Neuronal stem cell (in vitro differentiated cells): Measurements from ENCODE around the gene ATG9B.
A peak's percentile ranks its signal among the peaks of the same experiment; 100 is the strongest.

ENCODE experiments used
- DNase-seq: peaks from one replicate; pipeline ENCODE4 v3.0.0-alpha.2; 2013; ENCODE audit warnings: low spot score
- H2AFZ ChIP-seq: one replicate; pipeline ENCODE4 v1.6.1; 2013; ENCODE audit warnings: mild to moderate bottlenecking, low read length, inconsistent platforms
- H2AK5ac ChIP-seq: 2 replicates; pipeline ENCODE4 v1.6.1; 2013; ENCODE audit warnings: low read depth, mild to moderate bottlenecking, inconsistent platforms, low read length, moderate library complexity, mixed read lengths
- H2BK120ac ChIP-seq: 2 replicates; pipeline ENCODE4 v1.6.1; 2013; ENCODE audit warnings: low read depth, mild to moderate bottlenecking, inconsistent platforms, low read length, moderate library complexity, mixed read lengths
- H2BK12ac ChIP-seq: one replicate; pipeline ENCODE4 v1.6.1; 2013; ENCODE audit warnings: low read length, inconsistent platforms
- H2BK15ac ChIP-seq: 2 replicates; pipeline ENCODE4 v1.6.1; 2013; ENCODE audit warnings: mild to moderate bottlenecking, low read length, inconsistent platforms, mixed read lengths
- H2BK5ac ChIP-seq: one replicate; pipeline ENCODE4 v1.6.1; 2013; ENCODE audit warnings: inconsistent platforms, mild to moderate bottlenecking, low read length, moderate library complexity
- H3K14ac ChIP-seq: one replicate; pipeline ENCODE4 v1.6.1; 2013; ENCODE audit warnings: low read length, inconsistent platforms
- H3K18ac ChIP-seq: 2 replicates; pipeline ENCODE4 v1.6.1; 2013; ENCODE audit warnings: low read length, inconsistent platforms
- H3K23ac ChIP-seq: 2 replicates; pipeline ENCODE4 v1.6.1; 2013; ENCODE audit warnings: low read depth, mild to moderate bottlenecking, mixed read lengths, low read length, inconsistent platforms; ENCODE audit not compliant: poor library complexity
- H3K27ac ChIP-seq: replicated peaks from 3 replicates; pipeline ENCODE4 v1.5.1; 2013; ENCODE audit warnings: low read length, inconsistent platforms
- H3K27me3 ChIP-seq, 3 experiments: 2 replicates each; pipeline ENCODE4 v1.6.1; 2013; ENCODE audit warnings: low read length in 3 of 3, mild to moderate bottlenecking in 2 of 3, inconsistent platforms in 1 of 3, low read depth in 1 of 3, mixed read lengths in 1 of 3, moderate library complexity in 1 of 3; ENCODE audit not compliant: control insufficient read depth in 3 of 3, insufficient read depth in 3 of 3
- H3K36me3 ChIP-seq, 2 donors: replicated peaks in 1 of 2; 2 replicates each; pipeline ENCODE4 v1.6.1; 2013; ENCODE audit warnings: low read length in 2 of 2; ENCODE audit not compliant: control insufficient read depth in 2 of 2, insufficient read depth in 2 of 2
- H3K4ac ChIP-seq: 2 replicates; pipeline ENCODE4 v1.6.1; 2013; ENCODE audit warnings: inconsistent platforms, mild to moderate bottlenecking, low read length, moderate library complexity
- H3K4me1 ChIP-seq, 2 donors: 1 replicate in 1 of 2; 2 replicates in 1 of 2; pipeline ENCODE4 v1.6.1; 2013; ENCODE audit warnings: low read length in 2 of 2, low read depth in 1 of 2; ENCODE audit not compliant: control insufficient read depth in 2 of 2, insufficient read depth in 1 of 2
- H3K4me2 ChIP-seq: one replicate; pipeline ENCODE4 v1.6.1; 2013; ENCODE audit warnings: mild to moderate bottlenecking, low read length, inconsistent platforms; ENCODE audit not compliant: insufficient read depth, poor library complexity, severe bottlenecking
- H3K4me3 ChIP-seq, 2 donors: 2 replicates each; pipeline ENCODE4 v1.5.1; 2013; ENCODE audit warnings: low read length in 2 of 2, mild to moderate bottlenecking in 2 of 2, inconsistent platforms in 1 of 2, moderate library complexity in 1 of 2
- H3K79me1 ChIP-seq: one replicate; pipeline ENCODE4 v1.6.1; 2013; ENCODE audit warnings: low read depth, mild to moderate bottlenecking, inconsistent platforms, low read length, moderate library complexity
- H3K9ac ChIP-seq: one replicate; pipeline ENCODE4 v1.6.1; 2013; ENCODE audit warnings: mild to moderate bottlenecking, low read depth, low read length, inconsistent platforms; ENCODE audit not compliant: poor library complexity
- H3K9me3 ChIP-seq, 2 donors: replicated peaks in 1 of 2; 2 replicates each; pipeline versions ENCODE3 to v1.6.1; 2013; ENCODE audit warnings: low read length in 2 of 2, mild to moderate bottlenecking in 2 of 2, inconsistent platforms in 1 of 2, low read depth in 1 of 2, mixed read lengths in 1 of 2, moderate library complexity in 1 of 2; ENCODE audit not compliant: control insufficient read depth in 2 of 2, insufficient read depth in 1 of 2
- H4K8ac ChIP-seq: one replicate; pipeline ENCODE4 v1.6.1; 2013; ENCODE audit warnings: low read depth, mild to moderate bottlenecking, inconsistent platforms, low read length, moderate library complexity
- H4K91ac ChIP-seq: one replicate; pipeline ENCODE4 v1.6.1; 2013; ENCODE audit warnings: low read length, low read depth, mild to moderate bottlenecking, inconsistent platforms; ENCODE audit not compliant: poor library complexity
- WGBS, 2 donors: extraction: QIAGEN DNeasy Blood & Tissue Kit; methylation state at CpG; one replicate each; pipeline ENCODE4 v1.1.7; 2013; ENCODE audit warnings: missing lambda C conversion rate in 2 of 2, mixed read lengths in 1 of 2; ENCODE audit not compliant: insufficient read length in 2 of 2, insufficient replicate concordance in 1 of 2; ENCODE audit errors: extremely low coverage in 2 of 2; 5-methylcytosine and 5-hydroxymethylcytosine counted together

ATG9B gene

GRCh38 chr7:150968734-150969372 is 55.4 kb downstream of the ATG9B start:
- H2AK5ac ChIP-seq = peak overlapping the region; percentile 90

GRCh38 chr7:150968056-150968733 is 56.1 kb downstream of the ATG9B start:
- no peak overlapping the region for H3K23ac ChIP-seq
- no peak overlapping the region for H3K27ac ChIP-seq
- H3K9ac ChIP-seq = no peak overlapping the region
- peaks cover 36% of the 10 kb centered on the region in 2 donors for H3K4me1 ChIP-seq
- no peak overlapping the region for H4K91ac ChIP-seq
- no peak overlapping the region for H3K4me2 ChIP-seq
- H3K4ac ChIP-seq = no peak overlapping the region
- H3K79me1 ChIP-seq = no peaks in the 10 kb centered on the region
- WGBS, 2 donors = no CpG with 5 or more reads among the region's 15 CpGs
- no peak overlapping the region for H2BK12ac ChIP-seq
- peak overlapping the region; percentile 90 for H2AK5ac ChIP-seq
- H2AFZ ChIP-seq = no peak overlapping the region
- H2BK120ac ChIP-seq = no peak overlapping the region
- H2BK5ac ChIP-seq = no peak overlapping the region
- H4K8ac ChIP-seq = no peak overlapping the region
- H3K27me3 ChIP-seq = no peaks in the 10 kb centered on the region
- no peak overlapping the region for H3K18ac ChIP-seq
- H3K14ac ChIP-seq = no peak overlapping the region
- no peaks in the 10 kb centered on the region for H3K36me3 ChIP-seq
- no peak for DNase-seq
- H3K4me3 ChIP-seq = no peak overlapping the region
- no peaks in the 10 kb centered on the region for H3K9me3 ChIP-seq
- H2BK15ac ChIP-seq = no peak overlapping the region

More at GRCh38 chr7:150968734-150969372, 55.4 kb downstream of the ATG9B start:
- Histone ChIP-seq H2BK12ac (no peak overlapping the region), H3K4me3 (no peak overlapping the region), H3K14ac (no peak overlapping the region), H3K23ac (no peak overlapping the region), H3K4me1 (peaks cover 36% of the 10 kb centered on the region in 2 donors), H3K27me3 (no peaks in the 10 kb centered on the region), H3K36me3 (no peaks in the 10 kb centered on the region), H4K91ac (no peak overlapping the region), H3K27ac (no peak overlapping the region), H3K9ac (peak overlapping the region; percentile 64), H4K8ac (no peak overlapping the region), H3K4me2 (no peak overlapping the region), H2BK5ac (no peak overlapping the region), H2BK15ac (no peak overlapping the region), H2BK120ac (no peak overlapping the region), H3K18ac (peak overlapping the region; percentile 40), H3K9me3 (no peaks in the 10 kb centered on the region), H3K79me1 (no peaks in the 10 kb centered on the region), H2AFZ (no peak overlapping the region), H3K4ac (no peak overlapping the region)
- DNase-seq = no peak
- WGBS, 2 donors = no CpG with 5 or more reads among the region's 16 CpGs

- WGBS, 2 donors = no CpG with 5 or more reads among the region's 6 CpGs
- Histone ChIP-seq H2BK5ac (no peak overlapping the region), H3K4me1 (peaks cover 39 to 41% of the 10 kb centered on the region in 2 donors)
These were observed 56.9 kb downstream of the ATG9B start for GRCh38 chr7:150967349-150967748.

GRCh38 chr7:150966002-150966401 is 58.3 kb downstream of the ATG9B start:
- no peak for DNase-seq
- H3K4me1 ChIP-seq = peaks cover 25 to 36% of the 10 kb centered on the region in 2 donors

More at GRCh38 chr7:150967349-150967748, 56.9 kb downstream of the ATG9B start:
- Histone ChIP-seq H3K4ac (no peak overlapping the region), H2BK120ac (no peak overlapping the region), H2BK15ac (no peak overlapping the region), H3K27me3 (no peaks in the 10 kb centered on the region), H3K18ac (no peak overlapping the region), H3K9me3 (no peaks in the 10 kb centered on the region), H4K91ac (no peak overlapping the region), H3K9ac (no peak overlapping the region), H3K4me3 (no peak overlapping the region), H3K36me3 (no peaks in the 10 kb centered on the region), H2AFZ (no peak overlapping the region), H3K4me2 (no peak overlapping the region), H2AK5ac (no peak overlapping the region), H3K27ac (no peak overlapping the region), H3K23ac (no peak overlapping the region), H2BK12ac (no peak overlapping the region), H3K79me1 (no peaks in the 10 kb centered on the region), H3K14ac (no peak overlapping the region), H4K8ac (no peak overlapping the region)
- DNase-seq = no peak

More at GRCh38 chr7:150966002-150966401, 58.3 kb downstream of the ATG9B start:
- Histone ChIP-seq H3K79me1 (no peaks in the 10 kb centered on the region), H3K4me3 (no peak overlapping the region), H3K36me3 (no peaks in the 10 kb centered on the region), H3K27ac (no peak overlapping the region), H2BK15ac (no peak overlapping the region), H3K14ac (no peak overlapping the region), H2BK120ac (no peak overlapping the region), H3K27me3 (no peaks in the 10 kb centered on the region), H3K4me2 (no peak overlapping the region), H2BK5ac (no peak overlapping the region), H2BK12ac (no peak overlapping the region), H3K9me3 (no peaks in the 10 kb centered on the region), H2AFZ (no peak overlapping the region), H2AK5ac (no peak overlapping the region), H3K18ac (no peak overlapping the region), H3K4ac (no peak overlapping the region), H4K8ac (no peak overlapping the region), H4K91ac (no peak overlapping the region), H3K23ac (no peak overlapping the region), H3K9ac (no peak overlapping the region)
- no CpG with 5 or more reads among the region's 1 CpG for WGBS, 2 donors
